PFSK-1 (cell line): ENCODE data around the gene OARD1.

ENCODE experiments used
- FOXP2 ChIP-seq: optimal IDR thresholded peaks from 2 replicates; pipeline ENCODE3; 2011; ENCODE audit warnings: borderline replicate concordance, control low read depth, inconsistent platforms; ENCODE audit not compliant: insufficient read depth; ENCODE audit errors: extremely low read length, extremely low read depth
- POLR2AphosphoS5 ChIP-seq: IDR thresholded peaks from 2 replicates; pipeline ENCODE4 v1.6.1; 2012; ENCODE audit warnings: low read depth, mild to moderate bottlenecking, control low read depth, low read length, moderate library complexity
- SIN3A ChIP-seq: IDR thresholded peaks from 2 replicates; pipeline ENCODE4 v1.6.1; 2012; ENCODE audit warnings: mild to moderate bottlenecking, low read length, moderate library complexity, borderline replicate concordance; ENCODE audit not compliant: insufficient read depth
- TAF1 ChIP-seq: IDR thresholded peaks from 2 replicates; pipeline ENCODE4 v1.6.1; 2012; ENCODE audit warnings: low read length, control low read depth, borderline replicate concordance; ENCODE audit not compliant: insufficient read depth
- TF ChIP-seq, protein P1 (sequence below), 2 experiments: IDR thresholded peaks; 2 replicates each; pipeline versions ENCODE4 v1.6.1 to v1.8.0; 2011 to 2012; ENCODE audit warnings: low read depth in 2 of 2, low read length in 2 of 2, control low read depth in 1 of 2, inconsistent platforms in 1 of 2, mild to moderate bottlenecking in 1 of 2, moderate library complexity in 1 of 2; ENCODE audit not compliant: insufficient read depth in 1 of 2

Gene OARD1

DNA sequence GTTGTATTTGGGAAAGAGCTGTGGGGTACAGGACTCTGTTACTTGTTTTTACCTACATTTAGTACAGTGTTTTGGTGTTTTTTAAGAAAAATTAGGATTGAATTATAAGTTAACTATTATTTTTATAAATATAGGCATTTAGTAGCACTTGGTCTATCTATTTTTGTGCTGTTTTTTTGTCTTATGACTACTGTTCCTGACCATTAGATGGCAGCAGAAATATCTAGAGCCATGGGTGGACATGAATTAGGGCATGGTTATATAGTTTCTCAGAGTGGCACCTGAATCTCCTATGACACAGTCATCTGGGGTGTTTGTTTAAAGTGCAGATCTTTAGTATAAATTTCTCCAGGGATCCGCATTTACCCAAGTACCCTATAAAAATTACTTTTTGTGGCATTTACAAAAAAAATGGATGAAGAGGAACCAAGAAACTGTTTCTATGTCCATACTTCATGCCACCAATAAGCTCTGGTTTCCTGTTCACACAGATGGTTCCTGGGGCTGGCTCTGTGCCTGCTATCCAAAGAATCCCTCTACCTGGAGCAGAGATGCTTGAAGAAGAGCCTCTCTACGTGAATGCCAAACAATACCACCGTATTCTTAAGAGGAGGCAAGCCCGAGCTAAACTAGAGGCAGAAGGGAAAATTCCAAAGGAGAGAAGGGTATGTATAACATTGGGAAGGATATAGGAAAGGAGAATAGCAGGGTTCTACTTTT lies 20.4 kb upstream of the OARD1 start:
- no peak for TF ChIP-seq SIN3A
- TF ChIP-seq, protein P1, sequence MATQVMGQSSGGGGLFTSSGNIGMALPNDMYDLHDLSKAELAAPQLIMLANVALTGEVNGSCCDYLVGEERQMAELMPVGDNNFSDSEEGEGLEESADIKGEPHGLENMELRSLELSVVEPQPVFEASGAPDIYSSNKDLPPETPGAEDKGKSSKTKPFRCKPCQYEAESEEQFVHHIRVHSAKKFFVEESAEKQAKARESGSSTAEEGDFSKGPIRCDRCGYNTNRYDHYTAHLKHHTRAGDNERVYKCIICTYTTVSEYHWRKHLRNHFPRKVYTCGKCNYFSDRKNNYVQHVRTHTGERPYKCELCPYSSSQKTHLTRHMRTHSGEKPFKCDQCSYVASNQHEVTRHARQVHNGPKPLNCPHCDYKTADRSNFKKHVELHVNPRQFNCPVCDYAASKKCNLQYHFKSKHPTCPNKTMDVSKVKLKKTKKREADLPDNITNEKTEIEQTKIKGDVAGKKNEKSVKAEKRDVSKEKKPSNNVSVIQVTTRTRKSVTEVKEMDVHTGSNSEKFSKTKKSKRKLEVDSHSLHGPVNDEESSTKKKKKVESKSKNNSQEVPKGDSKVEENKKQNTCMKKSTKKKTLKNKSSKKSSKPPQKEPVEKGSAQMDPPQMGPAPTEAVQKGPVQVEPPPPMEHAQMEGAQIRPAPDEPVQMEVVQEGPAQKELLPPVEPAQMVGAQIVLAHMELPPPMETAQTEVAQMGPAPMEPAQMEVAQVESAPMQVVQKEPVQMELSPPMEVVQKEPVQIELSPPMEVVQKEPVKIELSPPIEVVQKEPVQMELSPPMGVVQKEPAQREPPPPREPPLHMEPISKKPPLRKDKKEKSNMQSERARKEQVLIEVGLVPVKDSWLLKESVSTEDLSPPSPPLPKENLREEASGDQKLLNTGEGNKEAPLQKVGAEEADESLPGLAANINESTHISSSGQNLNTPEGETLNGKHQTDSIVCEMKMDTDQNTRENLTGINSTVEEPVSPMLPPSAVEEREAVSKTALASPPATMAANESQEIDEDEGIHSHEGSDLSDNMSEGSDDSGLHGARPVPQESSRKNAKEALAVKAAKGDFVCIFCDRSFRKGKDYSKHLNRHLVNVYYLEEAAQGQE (IDR thresholded peaks at IDR 0.05; ENCODE audit: insufficient read depth in 1 of 2, low read depth in 2 of 2, low read length in 2 of 2): no peak

- no peak for TF ChIP-seq TAF1
- TF ChIP-seq SIN3A: no peak
- TF ChIP-seq, protein P1 (IDR thresholded peaks at IDR 0.05; ENCODE audit: insufficient read depth in 1 of 2, low read depth in 2 of 2, low read length in 2 of 2): no peak
- no peak for TF ChIP-seq POLR2AphosphoS5
- TF ChIP-seq FOXP2: no peak
Observed at GRCh38 chr6:41090841-41091761, 18.9 kb upstream of the OARD1 start.

GRCh38 chr6:41088451-41088850 lies 16.3 kb upstream of the OARD1 start:
- TF ChIP-seq POLR2AphosphoS5 (no peak), TAF1 (no peak), SIN3A (no peak), FOXP2 (no peak)
- TF ChIP-seq, protein P1 (IDR thresholded peaks at IDR 0.05; ENCODE audit: insufficient read depth in 1 of 2, low read depth in 2 of 2, low read length in 2 of 2): no peak

DNA sequence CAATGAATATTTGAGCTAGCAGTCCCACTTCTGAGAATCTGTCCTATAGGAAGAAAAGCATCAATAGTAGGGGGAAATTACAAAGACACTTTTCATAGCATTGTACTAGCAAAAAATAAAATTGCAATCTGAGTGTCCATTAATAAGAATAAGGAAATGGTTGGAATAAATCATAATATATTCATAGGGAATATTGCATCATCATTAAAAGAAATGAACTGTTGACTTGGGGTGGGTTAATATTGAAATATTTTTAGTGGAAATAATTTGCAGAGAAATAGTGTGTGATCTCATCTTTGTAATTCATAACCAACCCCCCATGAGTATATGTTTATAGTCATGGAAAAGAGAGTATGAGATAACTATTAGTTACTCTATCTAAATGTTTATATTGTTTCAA lies 13.0 kb upstream of the OARD1 start:
- TF ChIP-seq TAF1: no peak
- TF ChIP-seq, protein P1 (IDR thresholded peaks at IDR 0.05; ENCODE audit: insufficient read depth in 1 of 2, low read depth in 2 of 2, low read length in 2 of 2): no peak
- TF ChIP-seq SIN3A: no peak
- no peak for TF ChIP-seq FOXP2
- TF ChIP-seq POLR2AphosphoS5: no peak
